Ascending aorta (tissue), 2 donors: Measurements from ENCODE around the gene CAMK1D. TPM values are rescaled to one million over a fixed set of nuclear protein-coding genes. Genes with fewer than 3 reads are reported as not detected.
A peak's percentile ranks its signal among the peaks of the same experiment; 100 is the strongest.

Experiments
- DNase-seq, 2 donors: peaks; one replicate each; pipeline ENCODE4 v3.0.0-alpha.2; 2019; ENCODE audit warnings: low spot score in 2 of 2
- H3K27ac ChIP-seq, 2 donors: fragments of 200-600 bp; sonication (generic); one replicate each; pipeline ENCODE4 v1.5.1; 2016 to 2017; ENCODE audit warnings: mild to moderate bottlenecking in 1 of 2
- H3K27me3 ChIP-seq: fragments of 200-600 bp; sonication (generic); one replicate; pipeline ENCODE4 v1.5.1; 2017
- H3K36me3 ChIP-seq, 2 donors: fragments of 200-600 bp; sonication (generic); one replicate each; pipeline ENCODE4 v1.5.1; 2016
- H3K4me1 ChIP-seq, 2 donors: fragments of 200-600 bp; sonication (generic); one replicate each; pipeline ENCODE4 v1.5.1; 2016 to 2017; ENCODE audit warnings: mild to moderate bottlenecking in 1 of 2
- H3K4me3 ChIP-seq, 2 donors: fragments of 200-600 bp; sonication (generic); one replicate each; pipeline ENCODE4 v1.5.1; 2016 to 2017; ENCODE audit warnings: mild to moderate bottlenecking in 1 of 2
- H3K9me3 ChIP-seq, 2 donors: fragments of 200-600 bp; sonication (generic); one replicate each; pipeline ENCODE4 v1.5.1; 2016
- CTCF ChIP-seq, 3 experiments: fragments of 200-600 bp in 2 of 3; fragments of 450-650 bp in 1 of 3; sonication (generic) in 2 of 3; IDR thresholded peaks; one replicate each; pipeline ENCODE4 v1.5.1; 2016 to 2019; ENCODE audit warnings: antibody characterized with exemption in 3 of 3, mild to moderate bottlenecking in 1 of 3, moderate library complexity in 1 of 3
- intact Hi-C: fragments of 100-400 bp; cut with DNase I; formaldehyde crosslinking; loops from one replicate; pipeline ENCODE4 v1.15.1; 2023
- total RNA-seq: library from RNA; depleted of rRNA; stranded (reverse); fragments of >200 nt; gene quantifications from one replicate; pipeline ENCODE4 v1.1.0, GENCODE V29; 2016

CAMK1D gene
- total RNA-seq, 1 donor from 2014 or later: 4.2 TPM

GRCh38 chr10:12500381-12501303, 151.3 kb downstream of the CAMK1D start:
- H3K27me3 ChIP-seq: no peaks in the 10 kb centered on the region
- H3K4me3 ChIP-seq: no peak overlapping the region
- H3K9me3 ChIP-seq: no peaks in the 10 kb centered on the region
- peak in 1 of 2 donors; percentile 52 for DNase-seq
- intact Hi-C loops: no loop called here
- no peaks in the 10 kb centered on the region for H3K36me3 ChIP-seq
- TF ChIP-seq CTCF (IDR thresholded peaks at IDR 0.05): no peak
- no peak overlapping the region for H3K27ac ChIP-seq
- H3K4me1 ChIP-seq: peaks cover 5 to 9% of the 10 kb centered on the region in 2 donors

GRCh38 chr10:12501324-12501723, 152.0 kb downstream of the CAMK1D start:
- no peak for TF ChIP-seq CTCF (IDR thresholded peaks at IDR 0.05)
- H3K4me3 ChIP-seq: no peak overlapping the region
- intact Hi-C loops: no loop called here
- H3K27ac ChIP-seq: no peak overlapping the region
- H3K27me3 ChIP-seq: no peaks in the 10 kb centered on the region
- DNase-seq: peak in 1 of 2 donors; percentile 30
- H3K9me3 ChIP-seq: no peaks in the 10 kb centered on the region
- no peaks in the 10 kb centered on the region for H3K36me3 ChIP-seq
- peaks cover 5 to 9% of the 10 kb centered on the region in 2 donors for H3K4me1 ChIP-seq

GRCh38 chr10:12501841-12502525, 152.6 kb downstream of the CAMK1D start:
- H3K9me3 ChIP-seq: no peaks in the 10 kb centered on the region
- H3K27me3 ChIP-seq: no peaks in the 10 kb centered on the region
- DNase-seq: peak in 1 of 2 donors; percentile 59
- intact Hi-C loops: no loop called here
- H3K4me1 ChIP-seq: peaks cover 5 to 9% of the 10 kb centered on the region in 2 donors
- no peak for TF ChIP-seq CTCF (IDR thresholded peaks at IDR 0.05)
- no peak overlapping the region for H3K4me3 ChIP-seq
- no peak overlapping the region for H3K27ac ChIP-seq
- H3K36me3 ChIP-seq: no peaks in the 10 kb centered on the region

- peak in 1 of 2 donors; percentile 46 for DNase-seq
- Histone ChIP-seq H3K9me3 (no peaks in the 10 kb centered on the region), H3K27me3 (no peaks in the 10 kb centered on the region), H3K4me1 (peaks cover 5 to 9% of the 10 kb centered on the region in 2 donors), H3K4me3 (no peak overlapping the region), H3K27ac (no peak overlapping the region), H3K36me3 (no peaks in the 10 kb centered on the region)
- TF ChIP-seq CTCF (IDR thresholded peaks at IDR 0.05): no peak
- intact Hi-C loops: no loop called here
Measured at GRCh38 chr10:12502526-12503274, 153.4 kb downstream of the CAMK1D start.

- intact Hi-C loops: no loop called here
- no peak overlapping the region for H3K4me3 ChIP-seq
- peaks cover 5 to 9% of the 10 kb centered on the region in 2 donors for H3K4me1 ChIP-seq
- no peak overlapping the region for H3K27ac ChIP-seq
- H3K9me3 ChIP-seq: no peaks in the 10 kb centered on the region
- no peaks in the 10 kb centered on the region for H3K36me3 ChIP-seq
- no peak for TF ChIP-seq CTCF (IDR thresholded peaks at IDR 0.05)
- no peak for DNase-seq
- no peaks in the 10 kb centered on the region for H3K27me3 ChIP-seq
Measured at GRCh38 chr10:12503311-12503710, 154.0 kb downstream of the CAMK1D start.
